Measurements from ENCODE around the gene FGF11.

DNA sequence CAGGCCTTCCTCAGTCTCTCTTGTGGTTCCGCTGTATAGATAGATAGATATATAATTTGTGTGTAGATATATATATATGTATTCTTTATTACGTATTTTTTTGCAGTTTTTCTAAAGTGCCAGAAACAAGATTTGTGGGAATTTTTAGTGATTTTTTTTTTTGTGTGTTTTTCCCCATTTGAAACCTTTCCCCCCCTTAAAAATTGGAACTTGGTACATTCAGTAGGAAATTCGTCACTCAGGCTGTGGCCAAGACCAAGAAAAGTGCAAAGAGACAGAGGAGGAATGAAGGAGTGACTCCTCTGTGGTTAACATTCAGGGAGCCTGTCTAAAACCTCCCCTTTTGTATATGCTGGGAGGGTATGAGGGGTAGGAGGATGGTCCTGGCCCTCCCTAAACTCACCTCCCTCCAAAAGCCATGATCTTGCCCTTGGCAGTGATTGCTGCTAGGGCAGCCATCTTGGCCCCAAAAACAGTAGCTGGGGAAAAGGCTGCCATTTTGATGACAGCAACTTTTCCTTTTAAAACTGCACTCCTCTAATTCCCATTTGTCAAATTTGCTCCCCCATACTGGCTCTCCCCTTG is 20.7 kb downstream of the FGF11 start:
- TF ChIP-seq, protein P1, sequence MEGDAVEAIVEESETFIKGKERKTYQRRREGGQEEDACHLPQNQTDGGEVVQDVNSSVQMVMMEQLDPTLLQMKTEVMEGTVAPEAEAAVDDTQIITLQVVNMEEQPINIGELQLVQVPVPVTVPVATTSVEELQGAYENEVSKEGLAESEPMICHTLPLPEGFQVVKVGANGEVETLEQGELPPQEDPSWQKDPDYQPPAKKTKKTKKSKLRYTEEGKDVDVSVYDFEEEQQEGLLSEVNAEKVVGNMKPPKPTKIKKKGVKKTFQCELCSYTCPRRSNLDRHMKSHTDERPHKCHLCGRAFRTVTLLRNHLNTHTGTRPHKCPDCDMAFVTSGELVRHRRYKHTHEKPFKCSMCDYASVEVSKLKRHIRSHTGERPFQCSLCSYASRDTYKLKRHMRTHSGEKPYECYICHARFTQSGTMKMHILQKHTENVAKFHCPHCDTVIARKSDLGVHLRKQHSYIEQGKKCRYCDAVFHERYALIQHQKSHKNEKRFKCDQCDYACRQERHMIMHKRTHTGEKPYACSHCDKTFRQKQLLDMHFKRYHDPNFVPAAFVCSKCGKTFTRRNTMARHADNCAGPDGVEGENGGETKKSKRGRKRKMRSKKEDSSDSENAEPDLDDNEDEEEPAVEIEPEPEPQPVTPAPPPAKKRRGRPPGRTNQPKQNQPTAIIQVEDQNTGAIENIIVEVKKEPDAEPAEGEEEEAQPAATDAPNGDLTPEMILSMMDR (IDR thresholded peaks at IDR 0.05): no peak
- no peak for TF ChIP-seq POLR2A (IDR thresholded peaks at IDR 0.05)
- TF ChIP-seq POLR2AphosphoS5 (IDR thresholded peaks at IDR 0.05): no peak
